Right renal pelvis (tissue), 4 donors: ENCODE data around the gene GALNT13. TPM values are rescaled to one million over a fixed set of nuclear protein-coding genes. Genes with fewer than 3 reads are reported as not detected.
A peak's percentile ranks its signal among the peaks of the same experiment; 100 is the strongest.

Experiments
- DNase-seq, 4 donors: peaks; one replicate each; pipeline ENCODE4 v3.0.0-alpha.2; 2013; ENCODE audit warnings: low read depth in 4 of 4, low spot score in 3 of 4, missing footprints in 1 of 4
- polyA plus RNA-seq, 4 donors: library from polyadenylated mRNA; unstranded; fragments of 120-200 nt; gene quantifications; one replicate each; pipeline ENCODE4 v1.2.1, GENCODE V29; 2013; ENCODE audit not compliant: insufficient read length in 4 of 4

Gene GALNT13
- polyA plus RNA-seq, 4 donors: 1.9 to 2.9 (median 2.4) TPM

DNA sequence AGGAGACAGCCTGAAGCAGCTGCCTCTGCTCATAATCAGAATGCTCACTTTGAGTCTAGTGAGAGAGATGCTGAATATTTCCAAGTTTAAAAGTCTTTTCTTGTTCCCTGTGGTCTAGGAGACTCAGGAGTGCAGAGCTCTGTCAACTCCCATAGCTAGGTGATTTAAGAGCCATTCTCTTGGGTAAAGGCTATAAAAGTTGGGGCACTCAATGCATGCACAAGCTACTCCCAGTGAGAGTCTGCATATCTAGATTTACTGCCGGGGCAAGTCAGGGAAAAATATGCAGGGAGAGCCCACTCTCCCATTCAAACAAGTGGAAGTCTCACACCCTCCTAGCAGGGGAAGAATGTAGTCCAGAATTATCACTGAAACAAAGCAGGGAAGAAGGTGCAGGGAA, 418.1 kb downstream of the GALNT13 start:
- no peak for DNase-seq

DNA sequence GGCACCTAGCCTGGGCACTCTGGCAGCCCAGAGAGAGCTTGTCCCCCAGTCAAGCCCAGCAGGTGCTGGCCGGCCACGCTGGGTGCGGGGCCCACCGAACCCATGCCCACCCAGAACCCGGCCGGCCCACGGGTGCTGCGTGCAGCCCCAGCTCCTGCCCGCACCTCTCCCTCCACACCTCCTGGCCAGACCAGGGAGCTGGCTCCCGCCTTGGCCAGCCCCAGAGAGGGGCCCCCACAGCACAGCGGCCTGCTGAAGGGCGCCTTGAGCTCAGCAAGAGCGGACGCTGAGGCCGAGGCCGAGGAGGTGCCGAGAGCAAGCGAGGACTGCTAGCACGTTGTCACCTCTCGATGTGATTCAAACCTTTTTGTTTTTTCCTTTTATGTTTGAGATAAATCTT, 419.8 kb downstream of the GALNT13 start:
- no peak for DNase-seq

DNA sequence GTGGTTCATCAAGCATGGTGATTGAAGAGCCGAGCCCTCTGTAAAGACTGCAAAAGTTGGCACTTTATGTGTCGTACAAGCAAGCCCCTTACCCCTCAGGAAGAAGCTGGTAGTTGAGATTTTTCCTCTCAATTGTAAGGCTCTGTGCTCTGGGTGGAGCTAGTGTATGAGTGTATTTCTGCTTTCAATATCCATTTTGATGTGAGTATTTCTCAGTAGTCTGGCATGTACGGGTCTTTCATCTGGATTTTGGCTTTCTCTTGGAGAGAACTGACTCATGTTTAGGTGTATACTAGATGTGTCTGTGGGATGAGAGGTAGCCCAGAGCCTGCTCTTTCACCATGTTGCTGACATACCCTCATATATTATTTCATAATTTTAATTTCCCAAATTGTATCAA, 420.2 kb downstream of the GALNT13 start:
- no peak for DNase-seq

DNA sequence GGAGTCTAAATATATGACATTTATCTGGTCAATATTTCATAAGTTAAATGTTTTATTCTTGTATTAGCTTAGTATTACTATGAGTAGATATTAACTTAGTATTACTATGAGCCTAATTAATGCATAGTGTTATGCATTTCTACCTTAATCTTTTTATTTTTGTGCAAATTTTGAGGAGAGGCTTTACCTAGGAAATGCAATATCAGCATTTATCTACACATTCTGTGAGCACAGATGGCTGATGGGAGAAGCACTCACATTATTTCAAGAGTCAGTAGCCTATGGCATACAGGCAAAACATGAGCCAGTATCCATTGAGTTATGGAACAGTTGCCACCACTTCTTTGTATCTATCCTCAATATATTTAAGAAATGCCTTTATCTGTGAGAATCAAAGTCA, 422.1 kb downstream of the GALNT13 start:
- no peak for DNase-seq

DNA sequence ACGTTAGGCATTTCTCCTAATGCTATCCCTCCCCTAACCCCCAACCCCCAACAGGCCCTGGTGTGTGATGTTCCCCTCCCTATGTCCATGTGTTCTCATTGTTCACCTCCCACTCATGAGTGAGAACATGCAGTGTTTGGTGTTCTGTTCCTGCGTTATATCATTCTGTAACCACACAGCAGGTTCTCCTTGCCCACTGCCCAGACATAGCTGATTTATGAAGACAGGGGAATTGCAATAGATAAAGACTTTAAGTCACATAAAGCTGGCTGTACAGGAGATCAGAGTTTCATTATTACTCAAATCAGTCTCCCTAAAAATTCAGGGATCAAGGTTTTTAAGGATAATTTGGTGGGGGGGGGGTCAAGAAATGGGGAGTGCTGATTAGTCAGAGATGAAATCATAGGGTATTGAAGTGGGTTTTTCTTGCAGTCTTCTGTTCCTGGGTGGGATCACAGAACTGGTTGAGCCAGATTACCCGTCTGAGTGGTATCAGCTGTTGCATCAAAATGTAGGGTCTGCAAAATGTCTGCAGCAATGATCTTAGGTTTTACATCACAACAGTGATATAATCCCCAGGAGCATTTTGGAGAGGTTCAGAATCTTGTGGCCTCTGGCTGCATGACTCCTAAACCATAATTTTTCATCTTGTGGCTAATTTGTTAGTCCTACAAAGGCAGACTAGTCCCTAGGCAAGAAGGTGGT, 434.7 kb downstream of the GALNT13 start:
- DNase-seq: no peak

DNA sequence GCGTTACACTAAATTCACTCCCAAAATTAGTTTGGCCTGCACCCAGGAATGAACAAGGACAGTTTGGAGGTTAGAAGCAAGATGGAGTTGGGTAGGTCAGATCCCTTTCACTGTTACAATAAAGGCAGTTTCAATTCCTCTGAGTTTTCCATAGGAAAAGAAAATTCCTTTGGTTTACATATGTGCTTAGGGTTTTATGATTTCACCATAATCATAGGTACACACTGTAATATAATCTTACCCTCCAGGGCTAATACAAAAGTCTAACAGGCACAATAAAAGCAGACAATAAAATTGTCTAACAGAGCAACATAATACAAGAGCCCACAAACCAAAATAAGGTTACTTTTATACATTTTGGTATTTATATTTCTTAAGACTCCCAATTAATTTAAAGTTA, 435.3 kb downstream of the GALNT13 start:
- DNase-seq: no peak

DNA sequence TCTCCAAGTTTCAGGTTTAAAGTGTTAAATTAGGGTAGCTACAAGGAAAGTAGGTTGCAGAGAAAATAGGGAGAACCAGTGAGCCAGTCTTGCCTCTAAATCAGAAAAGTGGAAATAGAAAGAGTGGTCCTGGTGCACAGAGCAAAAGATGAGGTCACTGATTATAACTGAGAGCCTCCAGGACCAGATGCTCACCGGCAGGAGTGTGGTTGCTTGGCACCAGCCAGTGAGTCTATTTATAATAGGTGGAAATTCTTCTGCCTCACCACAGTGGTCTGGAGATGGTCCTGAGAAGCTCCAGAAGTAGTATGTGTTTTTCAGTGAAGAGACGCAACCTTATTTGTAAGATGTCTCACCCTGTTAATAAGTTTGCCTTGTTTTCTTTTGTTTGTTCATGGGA, 452.9 kb downstream of the GALNT13 start:
- no peak for DNase-seq

DNA sequence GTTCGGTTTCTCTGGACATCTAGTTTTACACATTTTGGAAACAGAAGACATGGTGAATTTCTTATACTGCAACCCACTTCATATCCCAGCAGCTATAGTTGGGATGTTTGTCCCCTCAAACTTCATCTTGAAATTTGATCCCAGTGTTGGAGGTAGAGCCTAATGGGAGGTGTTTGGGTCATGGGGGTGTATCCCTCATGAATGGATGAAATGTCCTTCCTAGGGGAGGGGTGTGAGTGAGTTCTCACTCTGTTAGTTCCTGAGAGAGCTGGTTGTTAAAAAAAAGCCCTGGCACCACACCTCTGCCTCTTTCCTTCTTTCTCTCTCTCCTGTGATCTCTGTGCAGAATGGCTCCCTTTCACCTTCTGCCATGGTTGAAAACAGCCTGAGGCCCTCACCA, 457.8 kb downstream of the GALNT13 start:
- no peak for DNase-seq

DNA sequence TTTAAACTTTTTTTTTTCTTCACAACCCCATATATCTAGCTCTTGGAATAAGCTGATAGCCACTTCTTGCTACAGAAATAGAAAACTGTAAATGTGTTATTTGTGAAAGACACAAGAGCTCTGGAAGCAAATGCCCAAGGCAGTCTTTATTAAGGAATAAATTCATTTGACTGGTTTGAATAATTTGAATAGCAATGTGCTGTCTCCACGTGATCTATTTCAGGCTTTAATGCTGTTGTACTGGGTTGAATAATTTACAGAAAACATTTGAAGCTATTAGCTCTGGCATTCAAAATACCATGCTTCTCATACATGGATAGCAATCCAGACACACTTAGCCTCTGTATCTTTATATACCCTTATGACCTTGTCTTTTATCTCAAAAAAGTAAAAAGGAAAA, 460.1 kb downstream of the GALNT13 start:
- DNase-seq: no peak

DNA sequence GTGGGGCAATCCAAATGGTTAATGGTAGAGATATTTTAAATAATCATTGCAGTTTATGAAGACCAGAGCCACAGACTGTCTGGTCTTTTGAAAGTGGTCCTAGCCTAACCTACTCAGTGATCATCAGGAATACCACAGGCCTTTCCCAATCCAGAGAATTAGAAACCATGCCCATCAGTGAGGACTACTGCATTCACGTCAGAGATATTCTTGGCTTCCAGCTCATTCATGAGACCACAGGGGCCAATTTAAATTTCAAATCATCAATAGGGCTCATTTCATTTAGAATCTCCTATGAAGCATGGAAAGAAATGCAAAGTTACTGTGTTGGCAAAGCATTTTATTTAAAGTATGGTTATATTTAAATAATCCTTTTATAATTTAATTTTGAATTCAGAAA, 464.5 kb downstream of the GALNT13 start:
- DNase-seq: no peak

DNA sequence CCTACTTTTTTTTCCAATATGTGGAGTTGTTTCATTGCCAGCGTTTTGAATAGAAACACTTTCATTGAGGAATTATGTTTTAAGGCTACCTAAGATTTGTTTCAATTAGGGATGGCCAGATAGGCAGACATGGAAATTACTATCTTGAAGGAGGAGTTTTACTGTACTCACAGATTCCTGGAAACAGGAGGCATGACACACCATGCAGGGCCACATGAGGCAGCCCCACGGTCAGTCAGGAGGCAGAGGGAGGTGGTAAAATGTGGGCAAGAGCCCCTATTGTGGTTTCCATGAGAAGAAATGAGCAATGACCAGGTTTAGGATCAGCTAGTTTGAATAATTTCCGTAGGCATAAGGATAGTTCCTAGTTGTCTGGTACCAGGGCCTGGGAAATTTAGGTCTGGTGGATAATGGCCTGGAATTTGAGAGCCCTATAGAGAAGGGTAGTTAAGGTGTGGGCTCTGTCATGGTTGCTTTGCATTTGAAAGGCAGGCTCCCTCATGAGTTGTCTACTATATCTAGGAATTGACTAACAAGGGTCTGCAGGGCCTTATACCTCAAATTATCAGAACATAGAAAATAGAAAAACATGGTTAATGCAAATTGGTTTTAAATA, 466.7 kb downstream of the GALNT13 start:
- DNase-seq: no peak

DNA sequence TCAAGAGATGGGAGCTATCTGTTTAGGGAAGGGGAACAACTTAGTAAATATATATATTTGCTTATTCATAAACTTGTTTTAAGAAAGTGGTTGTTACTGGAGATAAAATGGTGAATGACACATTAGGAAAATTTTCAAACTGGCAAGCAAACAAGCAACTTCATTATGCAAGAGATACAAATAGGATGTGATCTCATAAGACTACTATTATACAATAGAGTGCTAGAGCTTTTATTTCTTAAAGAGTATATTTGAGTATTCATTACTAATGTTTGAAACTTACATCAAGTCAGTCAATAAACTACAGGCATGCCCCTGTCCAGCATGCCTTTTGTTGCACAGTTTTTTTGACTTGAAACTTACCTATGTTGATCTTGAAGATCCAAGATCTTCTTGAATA, 471.6 kb downstream of the GALNT13 start:
- DNase-seq: no peak

DNA sequence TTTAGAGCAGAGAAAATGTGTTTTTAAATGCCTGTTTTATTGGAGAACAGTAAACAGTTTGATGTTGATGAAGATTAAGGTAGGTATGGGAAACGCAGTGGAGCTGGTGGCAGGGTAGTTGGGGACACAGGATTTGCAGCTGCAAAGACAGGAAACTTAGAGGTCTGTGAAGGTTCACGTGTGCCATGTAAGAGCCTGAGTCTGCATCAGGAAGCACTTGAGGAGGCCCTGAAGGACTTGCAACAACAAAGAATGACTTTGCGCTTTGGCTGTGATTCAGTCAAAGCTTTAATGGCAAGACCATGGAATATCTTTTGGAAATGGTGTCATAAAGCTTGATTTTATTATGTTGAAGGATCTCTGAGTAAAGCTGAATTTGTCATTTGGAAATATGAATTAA, 479.2 kb downstream of the GALNT13 start:
- no peak for DNase-seq

DNA sequence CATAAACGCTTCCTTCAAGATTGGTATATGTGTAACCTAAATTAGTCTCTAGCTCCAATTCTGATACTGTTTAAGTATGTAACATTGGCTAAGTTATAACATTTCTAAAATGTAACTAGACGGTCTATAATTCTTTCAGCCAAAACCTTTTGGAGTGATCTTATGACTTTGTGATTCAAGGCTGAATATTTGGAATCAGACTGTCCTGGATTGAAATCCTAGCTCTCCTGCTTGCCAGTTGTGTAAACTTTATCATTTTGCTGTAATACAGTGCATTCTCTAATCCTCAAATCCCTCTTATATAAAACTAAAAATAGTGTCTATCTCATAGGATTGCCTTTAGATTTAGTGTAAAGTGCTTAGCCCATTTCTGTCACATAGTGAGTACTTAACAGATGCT, 489.6 kb downstream of the GALNT13 start:
- no peak for DNase-seq

DNA sequence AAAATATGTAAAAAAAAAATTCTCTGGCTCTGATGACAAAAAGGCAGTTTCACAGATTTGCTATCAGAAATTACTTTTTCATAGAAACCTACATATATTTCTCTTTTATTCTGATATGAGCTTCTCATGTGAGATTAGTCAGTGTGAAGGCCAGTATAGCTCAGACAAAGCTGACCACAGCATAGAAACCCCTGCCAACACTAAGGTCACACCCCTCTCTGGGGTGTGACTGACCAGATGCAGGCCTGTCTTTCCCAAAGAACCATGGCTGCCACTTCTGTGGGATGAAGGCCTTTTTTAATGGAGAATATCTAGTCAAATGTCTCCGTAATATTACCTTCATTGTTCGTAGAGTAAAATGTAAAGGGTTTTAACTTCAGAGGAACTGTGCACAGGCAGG, 496.4 kb downstream of the GALNT13 start:
- DNase-seq: no peak

DNA sequence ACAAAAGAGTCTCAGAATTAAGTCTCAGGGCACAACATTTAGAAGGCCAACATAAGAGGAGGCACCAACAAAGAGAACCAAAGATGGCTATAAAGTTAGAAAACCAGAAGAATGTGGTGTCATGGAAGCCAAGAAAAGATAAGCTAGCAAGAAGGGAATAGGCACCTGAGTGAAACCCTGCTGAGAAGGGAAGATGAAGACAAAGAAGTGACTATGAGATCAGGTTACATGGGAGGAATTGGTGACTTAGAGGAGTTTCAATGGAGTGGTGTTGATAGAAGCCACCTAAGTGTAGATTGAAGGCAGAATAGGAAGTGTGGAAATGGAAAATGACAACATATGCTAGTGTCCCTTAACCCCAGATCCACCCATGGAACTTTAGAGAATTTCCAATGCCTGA, 499.2 kb downstream of the GALNT13 start:
- DNase-seq: no peak

DNA sequence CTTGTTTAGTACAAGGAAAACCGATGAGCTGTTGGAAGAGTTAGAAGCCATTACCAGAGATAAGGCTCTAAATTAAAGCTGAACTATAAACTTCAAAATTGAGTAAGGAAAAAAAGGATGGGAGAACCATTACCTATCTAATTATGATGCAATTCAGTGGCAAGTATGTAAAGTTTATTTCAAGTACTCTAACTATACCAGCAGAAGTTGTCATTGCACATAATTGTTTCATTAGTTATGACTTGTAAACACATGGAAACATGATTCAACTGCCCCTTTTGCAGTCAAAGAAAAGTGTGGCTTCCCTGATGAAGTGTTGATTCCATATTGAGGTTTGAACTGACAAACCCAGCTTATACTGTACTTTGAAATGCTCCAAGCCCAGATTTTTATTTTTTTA, 502.7 kb downstream of the GALNT13 start:
- no peak for DNase-seq

DNA sequence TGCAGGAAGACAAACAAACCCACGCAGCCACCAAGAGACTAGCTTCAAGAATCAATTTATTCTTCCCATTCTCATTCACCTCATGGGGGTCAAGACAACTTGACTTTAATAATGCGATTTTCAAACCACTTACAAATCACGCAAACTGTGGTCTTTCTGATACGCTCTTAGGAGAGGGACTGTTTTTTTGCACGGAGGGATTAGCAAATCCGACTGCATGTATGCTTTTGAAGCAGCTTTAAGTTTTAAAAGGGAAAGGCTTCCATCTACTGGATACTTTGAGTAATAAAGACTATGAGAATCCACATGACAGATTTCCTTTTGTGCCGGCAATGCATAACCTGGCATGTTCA, 503.8 kb downstream of the GALNT13 start:
- peak; percentile 22 to 27 (median 24) for DNase-seq

DNA sequence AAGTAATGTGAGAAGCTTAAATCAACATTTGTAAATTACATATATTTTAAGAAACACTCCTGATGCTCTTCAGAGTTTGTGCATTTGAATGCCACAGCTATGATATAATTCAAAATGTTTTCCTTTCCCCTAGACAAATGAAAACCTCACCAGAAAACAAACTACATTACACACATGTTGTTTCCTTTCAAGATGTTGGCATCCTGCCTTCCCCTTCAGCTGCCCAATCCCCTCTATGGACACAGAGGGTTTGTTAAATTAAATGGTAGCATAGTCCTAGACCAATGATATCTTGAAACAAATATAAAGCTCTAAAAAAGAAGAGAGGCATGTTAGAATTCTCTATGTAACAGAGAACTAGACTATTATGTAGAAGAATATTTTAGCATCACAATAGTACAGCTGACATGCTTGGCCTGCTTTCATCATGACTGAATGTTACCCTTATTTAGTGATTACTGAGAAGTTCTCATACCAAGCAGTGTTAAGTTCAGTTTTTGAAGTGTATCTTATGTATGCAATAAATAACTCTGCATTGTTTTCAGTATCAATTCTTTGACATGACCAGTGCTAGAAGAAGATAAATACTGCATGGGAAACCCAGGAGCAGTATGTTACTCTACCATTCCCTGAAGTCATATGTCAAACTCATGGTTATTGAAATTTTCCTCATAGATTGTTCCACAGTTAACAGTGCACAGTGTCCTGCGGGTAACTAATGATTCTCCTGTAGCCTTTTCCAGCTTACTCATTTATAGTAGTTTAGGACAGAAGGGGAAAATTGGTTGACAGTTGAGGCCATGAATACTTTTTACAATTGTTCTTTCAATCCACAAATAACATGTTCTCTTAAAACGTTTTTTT, 510.4 kb downstream of the GALNT13 start:
- no peak for DNase-seq

DNA sequence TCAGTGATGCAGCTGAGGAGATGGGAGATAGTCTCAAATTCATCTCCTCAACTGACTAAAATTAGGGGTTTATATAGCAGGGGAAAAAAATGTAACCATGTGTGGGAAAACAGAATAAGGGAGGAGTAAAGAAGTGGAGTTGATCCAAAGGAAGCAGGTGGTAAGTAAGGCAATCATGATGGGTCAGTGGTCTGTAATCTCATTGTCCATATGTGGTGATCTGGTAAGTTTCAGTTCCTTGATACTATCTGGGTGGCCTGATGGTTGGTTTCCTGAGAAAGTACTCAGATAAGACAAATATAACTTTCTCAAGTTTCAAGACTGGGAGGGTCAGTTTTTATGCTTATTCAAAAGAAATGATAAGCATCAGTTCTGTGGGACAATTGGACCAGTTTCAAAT, 514.5 kb downstream of the GALNT13 start:
- DNase-seq: no peak

DNA sequence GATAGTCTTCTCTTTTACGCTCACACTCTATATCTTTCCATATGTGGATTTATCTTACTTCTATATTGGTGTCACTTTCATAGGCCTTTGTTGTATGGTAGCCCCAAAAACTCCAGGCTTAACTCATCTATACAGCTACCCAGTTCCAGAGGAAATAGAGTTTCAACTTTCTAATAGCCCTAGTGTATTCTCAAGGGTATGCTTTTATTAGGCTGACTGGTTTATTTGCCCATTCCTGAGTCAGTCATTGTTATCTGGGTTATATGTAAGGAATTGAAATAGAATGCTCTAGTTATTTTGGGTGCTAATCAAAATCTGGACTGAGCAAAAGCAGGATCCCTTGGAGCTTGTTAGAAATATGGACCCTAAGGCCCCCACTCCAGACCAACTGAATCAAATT, 519.3 kb downstream of the GALNT13 start:
- DNase-seq: no peak

DNA sequence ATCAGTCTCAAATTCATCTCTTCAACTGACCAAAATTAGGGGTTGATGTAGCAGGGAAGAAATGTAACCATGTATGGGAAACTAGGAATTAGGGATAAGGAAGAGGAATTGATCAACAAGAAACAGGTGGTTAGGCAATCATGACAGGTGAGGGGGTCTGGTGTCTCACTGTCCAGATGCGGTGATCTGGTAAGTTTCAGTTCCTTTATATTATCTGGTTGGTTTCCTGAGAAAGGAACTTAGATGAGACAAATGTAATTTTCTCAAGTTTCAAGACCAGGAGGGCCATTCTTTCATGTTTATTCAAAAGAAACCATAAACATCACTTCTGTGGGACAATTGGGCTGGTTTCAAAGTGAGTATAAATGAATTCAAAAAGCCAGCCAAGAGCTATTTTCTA, 520.5 kb downstream of the GALNT13 start:
- DNase-seq: no peak
